Naive thymus-derived CD4-positive, alpha-beta T cell (primary cell): Measurements from ENCODE around the gene SPEM3. TPM values are rescaled to one million over a fixed set of nuclear protein-coding genes. Genes with fewer than 3 reads are reported as not detected.
A peak's percentile ranks its signal among the peaks of the same experiment; 100 is the strongest.

Experiments
- ATAC-seq: fragments of 150-1000 bp; cut with Tn5 transposase; 2 replicates; pipeline ENCODE4 v1.10.0; 2021; ENCODE audit warnings: mild to moderate bottlenecking, moderate library complexity
- CTCF ChIA-PET: fragments of 350-600 bp; sonication (Branson Sonifier 250); formaldehyde crosslinking; loops from one replicate; lab custom pipeline; 2021; ENCODE audit warnings: antibody characterized with exemption; lab: Charles Lee
- POLR2A ChIA-PET: fragments of 350-600 bp; sonication (Branson Sonifier 250); formaldehyde crosslinking; loops from one replicate; lab custom pipeline; 2021; ENCODE audit warnings: antibody characterized with exemption, inconsistent platforms; lab: Charles Lee
- DNase-seq, 9 donors: peaks; one replicate each; pipeline versions ENCODE4 v3.0.0 to v3.0.0-alpha.2; 2020 to 2022; ENCODE audit warnings: mixed read lengths in 1 of 9
- H3K27ac ChIP-seq: one replicate; pipeline ENCODE4 v1.7.0; 2013; ENCODE audit warnings: mild to moderate bottlenecking, low read depth, low read length, moderate library complexity
- H3K27me3 ChIP-seq, 2 donors: one replicate each; pipeline ENCODE4 v1.7.0; 2013; ENCODE audit warnings: low read length in 2 of 2, mild to moderate bottlenecking in 2 of 2, moderate library complexity in 2 of 2; ENCODE audit not compliant: control insufficient read depth in 2 of 2, insufficient read depth in 2 of 2
- H3K36me3 ChIP-seq, 3 experiments: 1 replicate in 2 of 3; 2 replicates in 1 of 3; pipeline ENCODE4 v1.7.0; 2013; ENCODE audit warnings: low read length in 3 of 3, mild to moderate bottlenecking in 3 of 3, moderate library complexity in 1 of 3; ENCODE audit not compliant: insufficient read depth in 3 of 3, control insufficient read depth in 2 of 3
- H3K4me1 ChIP-seq, 2 donors: one replicate each; pipeline ENCODE4 v1.7.0; 2013; ENCODE audit warnings: low read length in 2 of 2, mild to moderate bottlenecking in 2 of 2, moderate library complexity in 1 of 2; ENCODE audit not compliant: control insufficient read depth in 2 of 2, insufficient read depth in 2 of 2
- H3K4me3 ChIP-seq: 2 replicates; pipeline ENCODE4 v1.7.0; 2013; ENCODE audit warnings: mild to moderate bottlenecking, low read length
- H3K9me3 ChIP-seq, 3 experiments: 1 replicate in 2 of 3; 2 replicates in 1 of 3; pipeline ENCODE4 v1.7.0; 2013; ENCODE audit warnings: low read length in 3 of 3; ENCODE audit not compliant: control insufficient read depth in 2 of 3
- H3K27ac Mint-ChIP-seq, 9 donors: one replicate each; pipeline ENCODE4 v1.8.0; 2020 to 2022; ENCODE audit warnings: mixed read lengths in 9 of 9, mild to moderate bottlenecking in 8 of 9, moderate library complexity in 5 of 9, inconsistent platforms in 2 of 9
- H3K27me3 Mint-ChIP-seq, 5 donors: one replicate each; pipeline ENCODE4 v1.8.0; 2021 to 2022; ENCODE audit warnings: mixed read lengths in 5 of 5, mild to moderate bottlenecking in 1 of 5
- H3K36me3 Mint-ChIP-seq, 5 donors: one replicate each; pipeline ENCODE4 v1.8.0; 2020 to 2022; ENCODE audit warnings: mixed read lengths in 5 of 5, mild to moderate bottlenecking in 3 of 5, inconsistent platforms in 1 of 5
- H3K4me1 Mint-ChIP-seq, 7 donors: one replicate each; pipeline ENCODE4 v1.8.0; 2020 to 2022; ENCODE audit warnings: mixed read lengths in 7 of 7, mild to moderate bottlenecking in 3 of 7, inconsistent platforms in 1 of 7
- H3K4me3 Mint-ChIP-seq, 10 donors: one replicate each; pipeline ENCODE4 v1.8.0; 2020 to 2022; ENCODE audit warnings: mild to moderate bottlenecking in 10 of 10, mixed read lengths in 10 of 10, moderate library complexity in 6 of 10, inconsistent platforms in 2 of 10
- H3K9me3 Mint-ChIP-seq, 11 donors: one replicate each; pipeline ENCODE4 v1.8.0; 2020 to 2022; ENCODE audit warnings: mixed read lengths in 11 of 11, mild to moderate bottlenecking in 4 of 11, inconsistent platforms in 1 of 11, moderate library complexity in 1 of 11
- intact Hi-C, 2 donors: fragments of 100-400 bp; cut with micrococcal nuclease; formaldehyde crosslinking; loops; one replicate each; pipeline ENCODE4 v1.15.1; 2023
- polyA plus RNA-seq, 2 donors: library from polyadenylated mRNA; unstranded; fragments of 300-500 nt; fragmentation: Illumina TruSeq; gene quantifications; one replicate each; pipeline ENCODE4 v1.2.3, GENCODE V29; 2021
- total RNA-seq, 6 experiments: library from RNA in 5 of 6; stranded (reverse) in 5 of 6; gene quantifications; 1 replicate in 5 of 6; 2 replicates in 1 of 6; pipeline ENCODE4 v1.2.3 and lab custom pipeline; 2021 to 2026

The SPEM3 gene
- total and polyA plus RNA-seq, 7 experiments from 2014 or later = not detected

DNA sequence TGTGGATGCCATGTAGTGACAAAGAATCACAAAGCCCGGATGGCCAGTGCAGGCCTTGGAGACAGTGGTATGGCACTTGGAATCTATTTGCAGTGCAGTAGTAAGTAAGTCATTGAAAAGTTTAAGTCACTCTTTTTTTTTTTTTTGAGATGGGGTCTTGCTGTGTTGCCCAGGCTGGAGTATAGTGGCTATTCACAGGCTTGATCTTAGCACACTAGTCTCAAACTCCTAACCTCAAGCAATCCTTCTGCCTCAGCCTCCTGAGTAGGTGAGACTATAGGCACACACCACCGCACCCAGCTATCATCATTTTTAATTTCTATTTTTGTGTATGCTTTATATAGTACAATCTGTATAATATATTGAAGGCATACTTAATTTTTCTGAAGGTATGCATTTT, 30.0 kb upstream of the SPEM3 start:
- Histone ChIP-seq H3K27me3 (no peaks in the 10 kb centered on the region), H3K36me3 (no peaks in the 10 kb centered on the region), H3K4me3 (no peak overlapping the region), H3K27ac (no peak overlapping the region), H3K4me1 (peaks cover 6% of the 10 kb centered on the region in 2 donors), H3K9me3 (no peaks in the 10 kb centered on the region)
- H3K4me1 Mint-ChIP-seq = peaks cover 5 to 23% (median 16%) of the 10 kb centered on the region in 7 donors
- peaks cover 0 to 4% (median 0%) of the 10 kb centered on the region in 5 donors for H3K36me3 Mint-ChIP-seq
- ATAC-seq = no peak
- CTCF ChIA-PET = interaction anchor here (0.7 to 1.7 kb wide), 2 partner anchors 16 to 37 kb away, joined by 5 read pairs; partner anchors contain the start of gene TMEM102
- no peaks in the 10 kb centered on the region for H3K9me3 Mint-ChIP-seq
- intact Hi-C loops = no loop called here
- DNase-seq = no peak
- H3K4me3 Mint-ChIP-seq = no peak overlapping the region
- no peaks in the 10 kb centered on the region for H3K27me3 Mint-ChIP-seq
- peak overlapping the region in 2 of 9 donors; percentile 17 to 49 for H3K27ac Mint-ChIP-seq
- POLR2A ChIA-PET = interaction anchor here (0.6 to 2.1 kb wide), 5 partner anchors 12 to 87 kb away, joined by 3 to 7 read pairs (median 3); no protein-coding TSS in a partner anchor

DNA sequence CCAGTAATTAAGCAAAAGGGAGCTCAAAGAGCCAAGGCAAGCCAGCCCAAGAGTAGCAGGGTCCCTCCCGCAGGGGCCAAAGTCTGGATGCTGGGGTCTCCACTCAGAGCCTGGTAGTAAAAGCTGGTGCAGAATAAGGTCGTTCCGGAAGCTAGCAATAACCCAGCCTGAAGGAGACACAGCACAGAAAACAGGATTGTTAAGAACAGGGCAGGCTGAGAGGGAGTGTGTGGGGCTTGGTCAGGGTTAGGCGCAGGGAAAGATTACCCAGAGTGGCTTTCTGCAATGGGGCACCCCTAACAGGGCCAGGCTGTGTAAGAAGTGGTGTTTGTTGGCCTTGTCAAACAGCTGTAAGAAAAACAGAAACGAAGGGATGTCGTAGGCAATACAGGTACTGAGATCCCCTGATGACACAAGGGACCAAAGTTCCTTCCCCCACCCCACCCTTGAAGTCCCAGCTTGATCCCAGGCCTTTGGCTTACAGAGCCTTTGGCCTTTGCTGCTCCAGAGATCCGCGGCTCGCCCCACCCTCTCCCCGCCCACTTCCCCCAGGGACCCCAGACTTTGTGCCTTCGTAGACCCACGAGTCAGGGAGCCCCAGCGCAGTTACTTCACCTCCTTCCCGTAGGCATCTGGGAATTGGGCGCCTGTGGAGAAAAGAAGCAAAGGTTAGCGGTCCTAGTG, 25.5 kb upstream of the SPEM3 start:
- ATAC-seq = no peak
- peak overlapping the region; percentile 95 for H3K4me3 ChIP-seq
- Mint-ChIP-seq H3K27ac (peak overlapping the region; percentile 91 to 100 (median 95)), H3K4me3 (peak overlapping the region; percentile 87 to 98 (median 96)), H3K9me3 (peaks cover 0 to 1% (median 0%) of the 10 kb centered on the region in 11 donors), H3K36me3 (peaks cover 0 to 4% (median 0%) of the 10 kb centered on the region in 5 donors), H3K27me3 (peaks cover 0 to 20% (median 0%) of the 10 kb centered on the region in 5 donors), H3K4me1 (peaks cover 7 to 23% (median 20%) of the 10 kb centered on the region in 7 donors)
- DNase-seq = peak in 1 of 9 donors; percentile 45
- ChIA-PET CTCF (interaction anchor here (0.9 to 1.1 kb wide), 3 partner anchors 19 to 158 kb away, joined by 3 to 4 read pairs (median 3); no protein-coding TSS in a partner anchor), POLR2A (interaction anchor here (0.6 to 3.7 kb wide), 14 partner anchors 10 to 367 kb away, joined by 3 to 38 read pairs (median 6); partner anchors contain the start of genes ATP1B2, NEURL4, PLSCR3 and POLR2A)
- H3K9me3 ChIP-seq = no peaks in the 10 kb centered on the region
- peak overlapping the region; percentile 78 for H3K27ac ChIP-seq
- intact Hi-C loops = loop anchor here (5.0 kb wide), 3 partner anchors 96 to 169 kb away; partner anchors contain the start of genes CTDNEP1 (in 1 of the 2), EIF5A (in 1 of the 2) and ELP5 (in 1 of the 2)
- peaks cover 6 to 10% of the 10 kb centered on the region in 2 donors for H3K4me1 ChIP-seq
- peaks cover 0 to 3% (median 0%) of the 10 kb centered on the region in 3 experiments for H3K36me3 ChIP-seq
- no peaks in the 10 kb centered on the region for H3K27me3 ChIP-seq

GRCh38 chr17:7403727-7403976, 25.0 kb upstream of the SPEM3 start:
- Mint-ChIP-seq H3K4me3 (peak overlapping the region; percentile 87 to 98 (median 96)), H3K4me1 (peaks cover 7 to 23% (median 20%) of the 10 kb centered on the region in 7 donors), H3K27me3 (peaks cover 0 to 20% (median 0%) of the 10 kb centered on the region in 5 donors), H3K36me3 (peaks cover 0 to 4% (median 0%) of the 10 kb centered on the region in 5 donors), H3K9me3 (peaks cover 0 to 1% (median 0%) of the 10 kb centered on the region in 11 donors), H3K27ac (peak overlapping the region; percentile 91 to 100 (median 96))
- peaks cover 8 to 10% of the 10 kb centered on the region in 2 donors for H3K4me1 ChIP-seq
- POLR2A ChIA-PET = interaction anchor here (0.6 to 3.7 kb wide), 18 partner anchors 10 to 368 kb away, joined by 3 to 38 read pairs (median 5); partner anchors contain the start of genes ATP1B2, MPDU1, NEURL4 and PLSCR3
- intact Hi-C loops = loop anchor here (5.0 kb wide), 3 partner anchors 96 to 169 kb away; partner anchors contain the start of genes CTDNEP1 (in 1 of the 2), EIF5A (in 1 of the 2) and ELP5 (in 1 of the 2)
- no peaks in the 10 kb centered on the region for H3K27me3 ChIP-seq
- DNase-seq (no peak), ATAC-seq (peak; percentile 6)
- CTCF ChIA-PET = interaction anchor here (0.6 to 1.1 kb wide), 5 partner anchors 18 to 157 kb away, joined by 3 to 4 read pairs (median 3); no protein-coding TSS in a partner anchor
- peak overlapping the region; percentile 95 for H3K4me3 ChIP-seq
- peaks cover 0 to 3% (median 0%) of the 10 kb centered on the region in 3 experiments for H3K36me3 ChIP-seq
- H3K27ac ChIP-seq = peak overlapping the region; percentile 78
- H3K9me3 ChIP-seq = no peaks in the 10 kb centered on the region

DNA sequence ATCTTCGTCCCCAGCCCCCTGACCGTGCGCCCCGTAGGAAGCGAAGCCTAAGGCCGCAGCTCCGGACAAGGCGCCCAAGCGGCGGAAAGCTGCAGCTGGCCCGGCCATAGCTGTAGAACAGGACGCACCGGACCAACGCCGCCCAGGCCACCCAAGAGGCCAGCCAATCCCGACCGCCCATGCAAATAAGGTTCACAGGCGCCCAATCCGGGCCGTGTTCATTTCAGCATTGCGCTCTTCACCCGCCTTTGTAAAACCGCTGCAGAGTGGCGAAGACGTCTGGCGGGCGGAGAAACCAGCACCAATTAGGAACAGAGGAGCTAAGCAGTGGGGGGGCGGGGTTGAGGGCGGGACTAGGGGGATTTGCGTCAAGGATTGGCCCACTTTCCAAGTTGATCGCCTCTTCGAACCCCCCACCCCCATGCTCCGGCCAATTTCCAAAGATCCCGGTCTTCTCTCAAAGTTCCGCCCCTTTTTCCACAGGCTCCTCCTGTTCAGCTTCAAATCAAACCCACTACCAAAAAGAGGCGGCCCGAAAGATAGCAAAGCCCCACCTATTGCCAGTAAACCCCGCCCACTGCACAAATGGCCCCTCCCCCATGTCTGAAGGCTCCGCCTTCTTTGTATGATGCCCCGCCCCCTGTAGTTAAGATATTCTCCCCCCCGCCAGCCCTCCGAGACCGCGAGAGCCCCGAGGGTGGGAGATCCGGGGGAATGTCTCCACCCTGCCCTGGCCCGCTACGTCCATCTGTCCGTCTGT, 24.5 kb upstream of the SPEM3 start, which contains the start of gene TMEM256:
TMEM256 (minus strand) TSS at position 121 of the 760 bp plus-strand sequence; CDS start at position 108, 13 bp downstream.
- ChIA-PET CTCF (interaction anchor here (0.6 to 1.1 kb wide), 5 partner anchors 18 to 185 kb away, joined by 3 to 4 read pairs (median 3); no protein-coding TSS in a partner anchor), POLR2A (interaction anchor here (0.8 to 3.7 kb wide), 17 partner anchors 9 to 283 kb away, joined by 3 to 38 read pairs (median 5); partner anchors contain the start of genes ATP1B2, MPDU1, NEURL4 and PLSCR3)
- peak; percentile 79 to 96 (median 91) for DNase-seq
- Histone ChIP-seq H3K27ac (peak within 1 kb of the TSS; percentile 78), H3K36me3 (peaks cover 0 to 3% (median 0%) of the 10 kb centered on the region in 3 experiments), H3K27me3 (no peaks in the 10 kb centered on the region), H3K4me1 (peaks cover 9 to 10% of the 10 kb centered on the region in 2 donors), H3K4me3 (peak within 1 kb of the TSS; percentile 95), H3K9me3 (no peaks in the 10 kb centered on the region)
- Mint-ChIP-seq H3K27ac (peak within 1 kb of the TSS; percentile 91 to 100 (median 96)), H3K9me3 (peaks cover 0 to 1% (median 0%) of the 10 kb centered on the region in 11 donors), H3K36me3 (peaks cover 0 to 4% (median 0%) of the 10 kb centered on the region in 5 donors), H3K27me3 (peaks cover 0 to 23% (median 0%) of the 10 kb centered on the region in 5 donors), H3K4me3 (peak within 1 kb of the TSS; percentile 87 to 98 (median 96)), H3K4me1 (peaks cover 8 to 25% (median 21%) of the 10 kb centered on the region in 7 donors)
- peak; percentile 93 for ATAC-seq
- intact Hi-C loops = loop anchor here (1.0 to 5.0 kb wide), 18 partner anchors 10 to 283 kb away; partner anchors contain the start of genes EIF5A (in 2 of the 2), PLSCR3 (in 2 of the 2), POLR2A (in 2 of the 2) and TMEM102 (in 2 of the 2)

DNA sequence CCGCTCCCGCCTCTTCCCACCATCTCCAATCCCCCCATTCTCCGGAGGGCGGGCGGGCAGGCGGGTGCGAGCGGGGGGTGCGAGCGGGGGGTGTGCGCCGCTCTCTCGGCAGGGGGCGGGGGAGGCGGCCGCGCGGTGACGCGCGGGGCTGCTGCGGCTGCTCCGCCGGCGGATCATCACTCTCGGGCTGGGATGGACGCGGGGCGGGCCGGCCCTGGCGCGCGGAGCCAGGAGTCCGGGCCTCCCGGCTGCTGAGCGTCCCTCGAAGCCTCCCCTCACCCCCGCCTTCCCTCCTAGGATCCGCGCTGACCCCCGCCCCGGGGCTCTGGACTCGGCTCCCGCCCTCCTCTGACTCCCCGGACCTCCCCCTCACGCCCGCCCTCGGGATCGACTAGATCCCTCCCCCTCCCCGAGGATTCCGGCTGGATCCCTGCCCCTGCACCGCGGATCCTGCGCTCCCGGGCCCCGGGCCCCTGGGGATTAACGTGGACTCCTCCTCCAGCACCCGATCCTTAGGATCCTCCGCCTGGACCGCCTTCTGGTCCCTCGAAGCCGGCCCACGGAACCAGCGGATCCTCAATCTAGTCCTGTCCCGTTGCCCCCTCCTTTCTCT, 23.8 kb upstream of the SPEM3 start:
- peak; percentile 61 for ATAC-seq
- Histone ChIP-seq H3K9me3 (no peaks in the 10 kb centered on the region), H3K36me3 (peaks cover 0 to 3% (median 0%) of the 10 kb centered on the region in 3 experiments), H3K4me3 (peak overlapping the region; percentile 95), H3K27ac (peak overlapping the region; percentile 78), H3K4me1 (peaks cover 9 to 10% of the 10 kb centered on the region in 2 donors), H3K27me3 (no peaks in the 10 kb centered on the region)
- intact Hi-C loops = loop anchor here (1.0 to 5.0 kb wide), 18 partner anchors 11 to 282 kb away; partner anchors contain the start of genes EIF5A (in 2 of the 2), PLSCR3 (in 2 of the 2), POLR2A (in 2 of the 2) and TMEM102 (in 2 of the 2)
- peak in 2 of 9 donors; percentile 22 to 78 for DNase-seq
- peaks cover 0 to 1% (median 0%) of the 10 kb centered on the region in 11 donors for H3K9me3 Mint-ChIP-seq
- ChIA-PET CTCF (interaction anchor here (0.7 to 1.1 kb wide), 3 partner anchors 19 to 185 kb away, joined by 3 read pairs; no protein-coding TSS in a partner anchor), POLR2A (interaction anchor here (0.7 to 3.7 kb wide), 14 partner anchors 9 to 282 kb away, joined by 3 to 38 read pairs (median 6); partner anchors contain the start of genes MPDU1, NEURL4, PLSCR3 and POLR2A)
- H3K27ac Mint-ChIP-seq = peak overlapping the region; percentile 91 to 100 (median 96)
- H3K4me1 Mint-ChIP-seq = peaks cover 15 to 28% (median 21%) of the 10 kb centered on the region in 7 donors
- peaks cover 0 to 28% (median 0%) of the 10 kb centered on the region in 5 donors for H3K27me3 Mint-ChIP-seq
- H3K36me3 Mint-ChIP-seq = no peaks in the 10 kb centered on the region
- peak overlapping the region; percentile 87 to 98 (median 96) for H3K4me3 Mint-ChIP-seq
